Measurements from ENCODE around the gene NASP. TPM values are rescaled to one million over a fixed set of nuclear protein-coding genes. Genes with fewer than 3 reads are reported as not detected.

The NASP gene
- polyA plus RNA-seq, 1 of the 3 experiments (the other 2 are of a cell fraction) = 152 TPM

GRCh38 chr1:45574105-45574626 lies 9.7 kb upstream of the NASP start:
- 92% methylated on average over 7 of the region's 7 CpGs for WGBS (ENCODE audit: low lambda C conversion rate)
- DNase-seq = no peak
- peaks cover 10 to 17% of the 10 kb centered on the region in 2 experiments for H3K36me3 ChIP-seq (replicated peaks in 1 of 2; ENCODE audit: control insufficient read depth in 1 of 2, insufficient read depth in 2 of 2, low read length in 1 of 2)
- ChIA-PET CTCF (interaction anchor here (0.9 to 1.2 kb wide), 3 partner anchors 17 to 63 kb away, joined by 3 to 4 read pairs (median 3); no protein-coding TSS in a partner anchor), POLR2A (no interaction called here)
- H4K20me1 ChIP-seq (ENCODE audit: insufficient read depth) = no peaks in the 10 kb centered on the region
- no peaks in the 10 kb centered on the region for H3K79me2 ChIP-seq (ENCODE audit: insufficient read depth)
- H3K4me1 ChIP-seq (ENCODE audit: control insufficient read depth in 1 of 2, insufficient read depth in 2 of 2, low read depth in 1 of 2, low read length in 1 of 2) = no peaks in the 10 kb centered on the region
- no peaks in the 10 kb centered on the region for H3K9me2 ChIP-seq
- no peak for TF ChIP-seq RFX5 (IDR thresholded peaks at IDR 0.05; ENCODE audit: low read length)
- TF ChIP-seq FOSL2 (IDR thresholded peaks at IDR 0.05; ENCODE audit: borderline replicate concordance, low read depth) = no peak
- TF ChIP-seq, protein P1, sequence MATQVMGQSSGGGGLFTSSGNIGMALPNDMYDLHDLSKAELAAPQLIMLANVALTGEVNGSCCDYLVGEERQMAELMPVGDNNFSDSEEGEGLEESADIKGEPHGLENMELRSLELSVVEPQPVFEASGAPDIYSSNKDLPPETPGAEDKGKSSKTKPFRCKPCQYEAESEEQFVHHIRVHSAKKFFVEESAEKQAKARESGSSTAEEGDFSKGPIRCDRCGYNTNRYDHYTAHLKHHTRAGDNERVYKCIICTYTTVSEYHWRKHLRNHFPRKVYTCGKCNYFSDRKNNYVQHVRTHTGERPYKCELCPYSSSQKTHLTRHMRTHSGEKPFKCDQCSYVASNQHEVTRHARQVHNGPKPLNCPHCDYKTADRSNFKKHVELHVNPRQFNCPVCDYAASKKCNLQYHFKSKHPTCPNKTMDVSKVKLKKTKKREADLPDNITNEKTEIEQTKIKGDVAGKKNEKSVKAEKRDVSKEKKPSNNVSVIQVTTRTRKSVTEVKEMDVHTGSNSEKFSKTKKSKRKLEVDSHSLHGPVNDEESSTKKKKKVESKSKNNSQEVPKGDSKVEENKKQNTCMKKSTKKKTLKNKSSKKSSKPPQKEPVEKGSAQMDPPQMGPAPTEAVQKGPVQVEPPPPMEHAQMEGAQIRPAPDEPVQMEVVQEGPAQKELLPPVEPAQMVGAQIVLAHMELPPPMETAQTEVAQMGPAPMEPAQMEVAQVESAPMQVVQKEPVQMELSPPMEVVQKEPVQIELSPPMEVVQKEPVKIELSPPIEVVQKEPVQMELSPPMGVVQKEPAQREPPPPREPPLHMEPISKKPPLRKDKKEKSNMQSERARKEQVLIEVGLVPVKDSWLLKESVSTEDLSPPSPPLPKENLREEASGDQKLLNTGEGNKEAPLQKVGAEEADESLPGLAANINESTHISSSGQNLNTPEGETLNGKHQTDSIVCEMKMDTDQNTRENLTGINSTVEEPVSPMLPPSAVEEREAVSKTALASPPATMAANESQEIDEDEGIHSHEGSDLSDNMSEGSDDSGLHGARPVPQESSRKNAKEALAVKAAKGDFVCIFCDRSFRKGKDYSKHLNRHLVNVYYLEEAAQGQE (IDR thresholded peaks at IDR 0.05; ENCODE audit: low read depth, low read length) = no peak
- TF ChIP-seq TCF12 (IDR thresholded peaks at IDR 0.05) = no peak
- no peak for TF ChIP-seq EZH2phosphoT487 (IDR thresholded peaks at IDR 0.05; ENCODE audit: borderline replicate concordance, low read depth)
- TF ChIP-seq RXRA (IDR thresholded peaks at IDR 0.05; ENCODE audit: borderline replicate concordance, low read depth) = no peak
- TF ChIP-seq TEAD4 (IDR thresholded peaks at IDR 0.05; ENCODE audit: borderline replicate concordance, insufficient read depth) = no peak
- TF ChIP-seq TAF1 (IDR thresholded peaks at IDR 0.05; ENCODE audit: borderline replicate concordance, low read depth, low read length) = no peak
- no peak for TF ChIP-seq ELF1 (IDR thresholded peaks at IDR 0.05)
- TF ChIP-seq GATA2 (CRISPR knock-in tag; IDR thresholded peaks at IDR 0.05) = no peak
- TF ChIP-seq RCOR1 (IDR thresholded peaks at IDR 0.05; ENCODE audit: low read length) = no peak
- no peak for TF ChIP-seq FOXJ3 (CRISPR knock-in tag; IDR thresholded peaks at IDR 0.05)
- TF ChIP-seq EP300 (IDR thresholded peaks at IDR 0.05; ENCODE audit: borderline replicate concordance in 1 of 2, low read depth in 1 of 2, low read length in 1 of 2) = no peak
- TF ChIP-seq CHD2 (IDR thresholded peaks at IDR 0.05; ENCODE audit: low read length, partially characterized antibody) = no peak
- no peak for TF ChIP-seq MEF2A (IDR thresholded peaks at IDR 0.05; ENCODE audit: borderline replicate concordance, low read depth)
- H3K27me3 ChIP-seq (ENCODE audit: insufficient read depth) = no peaks in the 10 kb centered on the region
- peaks cover 14% of the 10 kb centered on the region for H3F3A ChIP-seq (replicated peaks; ENCODE audit: insufficient read depth)
- H3K4me2 ChIP-seq = no peak overlapping the region
- no peaks in the 10 kb centered on the region for H3K9me3 ChIP-seq
- no peak overlapping the region for H3K27ac ChIP-seq (ENCODE audit: low read depth in 2 of 2, low read length in 1 of 2)
- no peak overlapping the region for H3K4me3 ChIP-seq (ENCODE audit: low read depth in 2 of 2, low read length in 1 of 2)
- no peak overlapping the region for H2AFZ ChIP-seq (ENCODE audit: low read depth)
- no peak overlapping the region for H3K9ac ChIP-seq
